ENCODE results near the gene ZWINT.

ZWINT gene

GRCh38 chr10:56327118-56327517 lies 33.9 kb downstream of the ZWINT start:
- CTCF ChIA-PET = no interaction called here
- POLR2A ChIA-PET = no interaction called here
- Histone ChIP-seq H3K4me1 (ENCODE audit: control insufficient read depth, insufficient read depth, low read length) (no peaks in the 10 kb centered on the region), H3K27ac (ENCODE audit: extremely low read depth, low read depth, low read length) (no peak overlapping the region), H3K4me3 (ENCODE audit: low read depth, low read length) (no peak overlapping the region), H3K36me3 (ENCODE audit: control insufficient read depth in 2 of 2, insufficient read depth in 1 of 2, low read length in 2 of 2) (no peaks in the 10 kb centered on the region), H3K9me3 (ENCODE audit: control insufficient read depth, insufficient read depth, low read depth, low read length) (no peaks in the 10 kb centered on the region)
- TF ChIP-seq ZNF629 (tag by site-specific recombination; IDR thresholded peaks at IDR 0.05) = no peak
- no peak for TF ChIP-seq SP7 (tag by site-specific recombination; IDR thresholded peaks at IDR 0.05)
- TF ChIP-seq ZNF645 (tag by site-specific recombination; IDR thresholded peaks at IDR 0.05) = no peak

GRCh38 chr10:56319386-56319785 lies 41.7 kb downstream of the ZWINT start:
- ChIA-PET POLR2A (no interaction called here), CTCF (interaction anchor here (0.7 to 1.1 kb wide), 2 partner anchors 32 to 41 kb away, joined by 4 read pairs; no protein-coding TSS in a partner anchor)
- Histone ChIP-seq H3K4me1 (ENCODE audit: control insufficient read depth, insufficient read depth, low read length) (no peaks in the 10 kb centered on the region), H3K9me3 (ENCODE audit: control insufficient read depth, insufficient read depth, low read depth, low read length) (no peaks in the 10 kb centered on the region), H3K4me3 (ENCODE audit: low read depth, low read length) (no peak overlapping the region), H3K36me3 (ENCODE audit: control insufficient read depth in 2 of 2, insufficient read depth in 1 of 2, low read length in 2 of 2) (no peaks in the 10 kb centered on the region), H3K27ac (ENCODE audit: extremely low read depth, low read depth, low read length) (no peak overlapping the region)
- TF ChIP-seq ZNF791 (tag by site-specific recombination; IDR thresholded peaks at IDR 0.05) = no peak
- TF ChIP-seq ZNF449 (tag by site-specific recombination; IDR thresholded peaks at IDR 0.05) = no peak
- no peak for TF ChIP-seq INSM2 (tag by site-specific recombination; IDR thresholded peaks at IDR 0.05)
- TF ChIP-seq KLF8 (tag by site-specific recombination; IDR thresholded peaks at IDR 0.05) = no peak
- TF ChIP-seq ZNF174 (tag by site-specific recombination; IDR thresholded peaks at IDR 0.05) = no peak
- no peak for TF ChIP-seq ZSCAN5A (tag by site-specific recombination; IDR thresholded peaks at IDR 0.05)
- no peak for TF ChIP-seq ZNF335 (tag by site-specific recombination; conservative IDR thresholded peaks at IDR 0.05)
- no peak for TF ChIP-seq ZNF580 (tag by site-specific recombination; IDR thresholded peaks at IDR 0.05)
- TF ChIP-seq MZF1 (tag by site-specific recombination; IDR thresholded peaks at IDR 0.05; ENCODE audit: borderline replicate concordance) = no peak
- TF ChIP-seq REST (tag by site-specific recombination; IDR thresholded peaks at IDR 0.05) = no peak
- no peak for TF ChIP-seq OVOL3 (tag by site-specific recombination; IDR thresholded peaks at IDR 0.05)
